GM12873 (cell line): ENCODE measurements around the gene RSPO4.

ENCODE experiments used
- TF ChIP-seq, protein P1 (sequence below): IDR thresholded peaks from 2 replicates; pipeline ENCODE4 v1.5.1; 2012; ENCODE audit warnings: low read depth, mild to moderate bottlenecking, moderate library complexity, low read length, control low read depth; ENCODE audit not compliant: insufficient read depth; ENCODE audit errors: missing control alignments

RSPO4 gene

DNA sequence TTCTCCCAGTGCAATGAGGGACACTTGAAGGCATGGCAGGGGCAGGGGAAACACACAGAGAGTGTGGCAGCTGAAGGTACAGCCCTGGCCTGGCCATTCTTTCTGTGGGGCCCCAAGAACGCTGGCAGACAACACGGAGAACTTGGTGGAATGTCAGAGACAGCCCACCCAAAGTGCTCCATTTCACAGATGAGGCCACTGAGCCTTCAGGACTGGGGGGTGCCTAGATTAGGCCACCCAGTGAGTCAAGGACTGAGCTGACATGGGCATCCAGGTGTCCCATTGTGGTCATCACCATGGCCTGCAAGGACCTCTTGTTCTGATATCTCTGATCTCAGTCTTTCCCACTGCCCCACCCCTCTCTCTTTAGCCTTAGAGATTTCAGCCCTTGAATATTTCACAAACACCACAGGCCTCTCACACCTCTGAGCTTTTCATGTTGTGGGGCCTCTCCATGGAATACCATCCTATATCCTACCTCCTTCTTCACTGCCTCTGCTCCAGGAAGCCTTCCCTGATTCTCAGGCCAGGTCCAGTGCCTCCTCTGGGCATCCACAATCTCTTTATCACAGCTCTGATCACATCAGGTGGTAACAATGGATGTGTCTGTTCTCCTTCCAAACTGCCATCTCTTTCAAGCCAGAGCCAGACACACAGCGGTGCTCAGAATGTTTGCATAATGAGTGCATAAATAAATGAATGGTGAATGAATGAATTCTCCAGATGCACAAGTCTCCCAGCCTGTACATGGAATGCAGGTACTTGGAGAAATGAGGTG lies 2.0 kb upstream of the RSPO4 start:
- TF ChIP-seq, protein P1, sequence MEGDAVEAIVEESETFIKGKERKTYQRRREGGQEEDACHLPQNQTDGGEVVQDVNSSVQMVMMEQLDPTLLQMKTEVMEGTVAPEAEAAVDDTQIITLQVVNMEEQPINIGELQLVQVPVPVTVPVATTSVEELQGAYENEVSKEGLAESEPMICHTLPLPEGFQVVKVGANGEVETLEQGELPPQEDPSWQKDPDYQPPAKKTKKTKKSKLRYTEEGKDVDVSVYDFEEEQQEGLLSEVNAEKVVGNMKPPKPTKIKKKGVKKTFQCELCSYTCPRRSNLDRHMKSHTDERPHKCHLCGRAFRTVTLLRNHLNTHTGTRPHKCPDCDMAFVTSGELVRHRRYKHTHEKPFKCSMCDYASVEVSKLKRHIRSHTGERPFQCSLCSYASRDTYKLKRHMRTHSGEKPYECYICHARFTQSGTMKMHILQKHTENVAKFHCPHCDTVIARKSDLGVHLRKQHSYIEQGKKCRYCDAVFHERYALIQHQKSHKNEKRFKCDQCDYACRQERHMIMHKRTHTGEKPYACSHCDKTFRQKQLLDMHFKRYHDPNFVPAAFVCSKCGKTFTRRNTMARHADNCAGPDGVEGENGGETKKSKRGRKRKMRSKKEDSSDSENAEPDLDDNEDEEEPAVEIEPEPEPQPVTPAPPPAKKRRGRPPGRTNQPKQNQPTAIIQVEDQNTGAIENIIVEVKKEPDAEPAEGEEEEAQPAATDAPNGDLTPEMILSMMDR: no peak

DNA sequence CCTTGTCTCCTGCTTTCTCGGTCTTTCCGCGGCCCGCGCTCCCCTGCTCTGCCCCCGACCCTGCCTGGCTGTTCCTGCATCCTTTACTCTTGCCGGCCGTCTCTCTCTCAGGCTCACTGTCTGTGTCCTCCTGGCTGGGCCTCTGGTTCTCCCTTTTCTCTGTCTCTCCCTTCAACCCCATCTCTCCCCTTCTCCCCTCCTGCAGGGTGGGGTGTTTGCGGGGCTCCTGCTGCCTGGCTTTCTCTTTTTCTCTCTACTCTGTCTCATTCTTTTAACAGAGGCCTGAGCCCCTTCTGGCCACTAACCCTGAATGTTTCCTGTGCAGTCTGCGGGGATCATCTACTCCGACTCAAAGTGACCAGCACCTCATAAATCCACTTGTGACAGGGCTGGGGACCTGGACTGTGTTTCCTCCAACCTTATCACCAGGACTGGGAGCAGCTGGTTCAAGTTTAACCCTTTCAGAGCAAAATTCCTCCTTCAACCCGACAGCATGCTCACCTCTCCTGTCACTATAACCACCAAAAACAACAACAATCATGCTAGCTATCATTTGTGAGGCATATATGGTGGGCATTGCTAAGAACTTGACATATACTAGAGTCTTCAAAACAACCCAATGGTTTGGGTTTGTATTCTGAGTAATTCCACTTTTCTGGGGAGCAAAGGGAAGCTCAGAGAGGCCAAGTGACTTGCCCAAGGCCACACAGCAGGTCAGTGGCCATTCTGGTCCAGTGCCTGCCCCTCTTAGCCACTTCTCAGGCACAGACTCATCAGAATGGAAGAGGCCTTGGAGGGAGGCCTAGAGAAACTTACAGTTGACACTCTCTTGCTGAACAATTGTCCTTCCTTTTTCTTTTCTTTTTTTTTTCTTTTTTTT lies 811 bp upstream of the RSPO4 start:
- TF ChIP-seq, protein P1: no peak

DNA sequence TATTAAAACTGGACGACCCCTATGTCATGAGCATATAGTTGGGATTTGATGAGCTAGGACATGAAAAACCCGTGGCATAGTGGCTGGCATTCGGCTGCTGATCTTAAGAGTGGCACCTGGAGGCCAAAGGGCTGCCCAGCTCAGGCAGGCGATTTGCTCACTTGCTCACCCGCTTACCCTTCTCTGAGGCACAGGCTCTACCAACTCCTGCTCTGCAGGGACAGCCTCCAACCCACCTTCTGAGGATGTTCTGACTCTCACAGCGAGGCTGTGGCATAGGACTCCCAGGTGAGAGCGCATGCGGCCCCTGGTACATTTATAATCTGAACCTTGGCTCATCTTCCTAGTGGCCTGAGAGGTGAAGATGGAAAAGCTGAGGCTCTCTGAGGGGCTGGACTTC lies 995 bp downstream of the RSPO4 start:
- TF ChIP-seq, protein P1: no peak

DNA sequence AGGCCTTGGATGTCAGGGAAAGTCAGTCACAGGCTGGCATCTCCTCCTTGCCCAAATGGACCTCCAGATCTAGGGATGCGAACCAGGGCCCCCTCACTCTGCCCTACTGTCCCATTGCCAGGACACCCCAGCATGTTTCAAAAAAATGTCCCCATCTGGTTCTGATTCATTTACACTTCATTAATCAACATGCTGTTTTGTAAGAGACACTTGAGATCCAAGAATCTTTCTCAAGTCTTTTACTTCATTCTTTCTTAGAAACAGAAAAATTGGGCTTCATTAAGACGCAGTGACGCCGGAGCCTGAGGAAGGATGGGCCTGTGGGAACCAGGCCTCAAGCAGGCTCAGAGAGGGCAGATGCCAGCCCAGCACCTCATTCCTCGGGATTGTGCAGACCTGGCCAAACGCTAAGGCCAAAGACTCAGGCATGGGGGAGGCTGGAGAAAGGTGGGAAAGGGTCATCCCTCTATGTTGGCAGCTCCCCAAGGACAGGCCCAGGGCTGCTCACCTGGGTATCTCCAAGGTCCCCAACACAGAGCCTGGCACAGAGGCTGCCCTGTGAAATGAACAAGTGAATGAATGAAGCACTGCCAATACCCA lies 3.8 kb downstream of the RSPO4 start:
- TF ChIP-seq, protein P1: no peak

DNA sequence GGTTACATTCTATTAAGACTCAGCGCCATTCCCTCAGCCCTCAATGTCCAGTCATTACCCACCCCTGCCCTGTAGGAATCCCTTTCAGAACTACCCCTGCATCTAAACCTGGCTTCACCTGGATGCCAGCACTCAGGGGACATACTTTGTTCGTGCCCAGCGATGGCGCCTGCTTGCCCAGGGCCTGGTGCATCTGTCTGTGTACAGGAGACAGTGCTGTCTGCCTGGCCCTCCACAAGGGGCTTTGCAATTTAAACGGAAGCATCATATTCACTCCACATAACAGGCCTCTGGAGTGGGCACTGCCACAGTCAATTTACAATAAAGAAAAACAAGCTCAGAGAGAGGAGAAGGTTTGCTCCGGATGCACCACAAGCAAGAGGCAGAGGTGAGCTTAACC lies 4.6 kb downstream of the RSPO4 start:
- TF ChIP-seq, protein P1: no peak

DNA sequence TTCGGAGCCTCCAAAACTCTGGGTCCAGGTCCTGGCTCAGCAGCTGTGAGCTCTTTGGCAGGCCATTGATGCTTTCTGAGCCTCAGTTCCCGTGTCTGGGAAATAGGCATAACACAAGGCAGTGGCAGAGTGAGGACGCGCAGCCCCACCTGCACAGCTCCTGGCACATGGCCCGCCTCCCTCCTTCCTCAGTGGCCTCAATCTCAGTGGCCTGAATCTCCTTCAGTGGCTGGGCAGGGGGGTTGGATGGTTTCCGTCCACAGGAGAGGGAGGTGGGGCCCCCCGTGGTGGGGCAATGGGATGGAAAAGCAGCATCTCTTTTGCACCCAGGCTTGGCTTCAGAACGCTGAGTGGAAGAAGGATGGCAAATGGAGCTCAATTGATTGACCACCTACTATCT lies 5.1 kb downstream of the RSPO4 start:
- TF ChIP-seq, protein P1: no peak

DNA sequence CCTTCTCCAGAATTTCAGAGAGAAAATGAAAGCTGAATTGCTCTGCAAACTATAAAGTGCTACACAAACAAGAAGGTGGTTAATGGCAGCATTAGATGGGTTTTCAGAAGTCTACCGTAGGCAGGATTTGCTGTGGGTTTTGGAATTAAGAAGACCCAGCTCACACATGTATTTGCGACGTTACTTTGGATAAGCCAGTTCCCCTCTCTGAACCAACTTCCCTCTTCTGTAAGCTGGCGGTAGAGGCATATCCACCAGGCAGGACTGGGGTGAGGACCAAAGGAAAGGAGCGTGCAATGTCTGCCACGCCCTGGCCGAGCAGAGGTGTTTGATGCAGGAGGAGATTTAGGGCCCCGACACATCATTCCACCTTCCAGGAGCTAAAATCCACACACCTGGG lies 6.9 kb downstream of the RSPO4 start:
- TF ChIP-seq, protein P1: no peak
